OCI-LY7 (cell line): ENCODE data around the gene HSPB6.

ENCODE experiments used
- CTCF ChIP-seq: fragments of 200-600 bp; sonication (generic); conservative IDR thresholded peaks from 2 replicates; pipeline ENCODE4 v1.5.1; 2014; ENCODE audit warnings: mild to moderate bottlenecking, antibody characterized with exemption, low read length, moderate library complexity, mixed read lengths
- EZH2phosphoT487 ChIP-seq: fragments of 200-600 bp; sonication (generic); IDR thresholded peaks from 2 replicates; pipeline ENCODE4 v1.6.1; 2018; ENCODE audit warnings: low read depth, borderline replicate concordance, mild to moderate bottlenecking, mixed run types, antibody characterized with exemption, low read length, moderate library complexity, mixed read lengths

- TF ChIP-seq CTCF (no peak), EZH2phosphoT487 (no peak)
Observed at GRCh38 chr19:35760711-35761349, 4.0 kb upstream of the HSPB6 start.
